Caco-2 (cell line): ENCODE results near the gene ABHD2. TPM values are rescaled to one million over a fixed set of nuclear protein-coding genes. Genes with fewer than 3 reads are reported as not detected.

ENCODE experiments used
- Bru-seq: library from RNA; stranded (reverse); fragments of 400-500 nt; gene quantifications from one replicate; lab custom pipeline; 2021; lab: Mats Ljungman, UMichigan
- BruChase-seq, 2 experiments: library from RNA; stranded (reverse); fragments of 400-500 nt; gene quantifications; one replicate each; lab custom pipeline; 2021; lab: Mats Ljungman, UMichigan
- BruUV-seq: library from RNA; stranded (reverse); fragments of 400-500 nt; replicated peaks from 2 replicates; lab custom pipeline; 2021; lab: Mats Ljungman, UMichigan
- CTCF ChIA-PET: fragments of 300-600 bp; sonication (Branson Sonifier 250); formaldehyde crosslinking; loops from one replicate; lab custom pipeline; 2022; ENCODE audit warnings: antibody characterized with exemption; lab: Charles Lee
- POLR2A ChIA-PET: fragments of 300-600 bp; sonication (Branson Sonifier 250); formaldehyde crosslinking; loops from one replicate; lab custom pipeline; 2022; ENCODE audit warnings: antibody characterized with exemption; lab: Charles Lee
- DNase-seq, 2 experiments: peaks; one replicate each; pipeline versions ENCODE4 v3.0.0 to v3.0.0-alpha.2; 2020 to 2022
- H3K27me3 ChIP-seq: replicated peaks from 2 replicates; pipeline ENCODE4 v1.6.0; 2011; ENCODE audit warnings: low read length; ENCODE audit not compliant: control insufficient read depth, insufficient read depth
- H3K36me3 ChIP-seq: 2 replicates; pipeline ENCODE4 v1.5.1; 2011; ENCODE audit warnings: low read length; ENCODE audit not compliant: control insufficient read depth, insufficient read depth
- H3K4me1 ChIP-seq: fragments of 250-450 bp; sonication (Bioruptor Pico); 2 replicates; pipeline ENCODE4 v1.5.1; 2020; ENCODE audit warnings: mild to moderate bottlenecking
- H3K4me3 ChIP-seq: 2 replicates; pipeline ENCODE4 v1.5.1; 2011; ENCODE audit warnings: low read depth, mild to moderate bottlenecking, control low read depth, low read length
- H3K9me3 ChIP-seq: fragments of 250-450 bp; sonication (Bioruptor Pico); 2 replicates; pipeline ENCODE4 v1.5.1; 2020; ENCODE audit warnings: mild to moderate bottlenecking, moderate library complexity
- H3K27ac Mint-ChIP-seq: one replicate; pipeline ENCODE4 v1.8.0; 2022; ENCODE audit warnings: mixed read lengths; ENCODE audit not compliant: unreplicated experiment
- H3K27me3 Mint-ChIP-seq: one replicate; pipeline ENCODE4 v1.8.0; 2022; ENCODE audit warnings: mixed read lengths; ENCODE audit not compliant: insufficient read depth, unreplicated experiment
- H3K36me3 Mint-ChIP-seq: one replicate; pipeline ENCODE4 v1.8.0; 2022; ENCODE audit warnings: mild to moderate bottlenecking, mixed read lengths; ENCODE audit not compliant: insufficient read depth, unreplicated experiment
- H3K4me1 Mint-ChIP-seq: one replicate; pipeline ENCODE4 v1.8.0; 2022; ENCODE audit warnings: low read depth, mixed read lengths; ENCODE audit not compliant: unreplicated experiment
- H3K4me3 Mint-ChIP-seq: one replicate; pipeline ENCODE4 v1.8.0; 2022; ENCODE audit warnings: mild to moderate bottlenecking, moderate library complexity, mixed read lengths; ENCODE audit not compliant: unreplicated experiment
- H3K9me3 Mint-ChIP-seq: one replicate; pipeline ENCODE4 v1.8.0; 2022; ENCODE audit warnings: mixed read lengths; ENCODE audit not compliant: unreplicated experiment
- intact Hi-C: fragments of 100-400 bp; cut with micrococcal nuclease; formaldehyde crosslinking; loops from one replicate; pipeline ENCODE4 v1.10.0; 2022; ENCODE audit not compliant: unreplicated experiment
- long read RNA-seq: library from polyadenylated mRNA; stranded (forward); transcript quantifications from one replicate; pipeline ENCODE4 v2.0.0, GENCODE V29; 2022
- total RNA-seq: library from RNA; stranded (reverse); gene quantifications from 2 replicates; pipeline ENCODE4 v1.2.3, GENCODE V29; 2022
- TF ChIP-seq, protein P1 (sequence below), 2 experiments: fragments of 200-600 bp in 1 of 2; IDR thresholded peaks; 1 replicate in 1 of 2; 2 replicates in 1 of 2; pipeline versions ENCODE4 v1.5.1 to v1.8.0; 2011 to 2022; ENCODE audit warnings: antibody characterized with exemption in 1 of 2, control low read depth in 1 of 2, inconsistent platforms in 1 of 2, low read depth in 1 of 2, low read length in 1 of 2, mild to moderate bottlenecking in 1 of 2, moderate library complexity in 1 of 2; ENCODE audit not compliant: insufficient read depth in 1 of 2, severe bottlenecking in 1 of 2, unreplicated experiment in 1 of 2

Gene ABHD2, protein sequence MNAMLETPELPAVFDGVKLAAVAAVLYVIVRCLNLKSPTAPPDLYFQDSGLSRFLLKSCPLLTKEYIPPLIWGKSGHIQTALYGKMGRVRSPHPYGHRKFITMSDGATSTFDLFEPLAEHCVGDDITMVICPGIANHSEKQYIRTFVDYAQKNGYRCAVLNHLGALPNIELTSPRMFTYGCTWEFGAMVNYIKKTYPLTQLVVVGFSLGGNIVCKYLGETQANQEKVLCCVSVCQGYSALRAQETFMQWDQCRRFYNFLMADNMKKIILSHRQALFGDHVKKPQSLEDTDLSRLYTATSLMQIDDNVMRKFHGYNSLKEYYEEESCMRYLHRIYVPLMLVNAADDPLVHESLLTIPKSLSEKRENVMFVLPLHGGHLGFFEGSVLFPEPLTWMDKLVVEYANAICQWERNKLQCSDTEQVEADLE
- total RNA-seq, result 56.4 and 63.0 TPM in 2 replicates
- percentile 74 among the genes with signal in this experiment for Bru-seq, nascent RNA
- percentile 70 among the genes with signal in this experiment for BruChase-seq, experiment 1, labeled RNA remaining after a 2-hour chase
- BruChase-seq, experiment 2, labeled RNA remaining after a 6-hour chase, result percentile 85 among the genes with signal in this experiment
- long read RNA-seq, full-length matches to known transcripts, result 10 of 34 reads
- long read RNA-seq, partial matches to known transcripts, result 5 of 34 reads
- long read RNA-seq, other reads (novel, unspliced or antisense), result 19 of 34 reads

GRCh38 chr15:89087830-89088604 lies at the start of gene ABHD2:
ABHD2 (plus strand) TSS chr15:89088456; CDS start chr15:89116328, 27,872 bp downstream.
- Histone ChIP-seq H3K4me3 (peak within 1 kb of the TSS; percentile 61), H3K36me3 (no peaks in the 10 kb centered on the region), H3K9me3 (no peaks in the 10 kb centered on the region), H3K4me1 (peaks cover 14% of the 10 kb centered on the region; the same call in 1 of the 2 replicates), H3K27me3 (no peaks in the 10 kb centered on the region)
- no peaks in the 10 kb centered on the region for H3K9me3 Mint-ChIP-seq
- DNase-seq, result peak; percentile 98 to 99
- intact Hi-C loops, result loop anchor here (1.0 to 2.0 kb wide), 2 partner anchors 31 to 37 kb away; no protein-coding TSS in a partner anchor
- CTCF ChIA-PET, result interaction anchor here (0.6 to 2.4 kb wide), 18 partner anchors 8 to 183 kb away, joined by 3 to 13 read pairs (median 4); no protein-coding TSS in a partner anchor
- no peaks in the 10 kb centered on the region for H3K27me3 Mint-ChIP-seq
- POLR2A ChIA-PET, result interaction anchor here (0.5 to 1.2 kb wide), 4 partner anchors 27 to 487 kb away, joined by 3 to 8 read pairs (median 5); partner anchors contain the start of gene TICRR
- BruUV-seq, result no TSS peak
- TF ChIP-seq, protein P1, sequence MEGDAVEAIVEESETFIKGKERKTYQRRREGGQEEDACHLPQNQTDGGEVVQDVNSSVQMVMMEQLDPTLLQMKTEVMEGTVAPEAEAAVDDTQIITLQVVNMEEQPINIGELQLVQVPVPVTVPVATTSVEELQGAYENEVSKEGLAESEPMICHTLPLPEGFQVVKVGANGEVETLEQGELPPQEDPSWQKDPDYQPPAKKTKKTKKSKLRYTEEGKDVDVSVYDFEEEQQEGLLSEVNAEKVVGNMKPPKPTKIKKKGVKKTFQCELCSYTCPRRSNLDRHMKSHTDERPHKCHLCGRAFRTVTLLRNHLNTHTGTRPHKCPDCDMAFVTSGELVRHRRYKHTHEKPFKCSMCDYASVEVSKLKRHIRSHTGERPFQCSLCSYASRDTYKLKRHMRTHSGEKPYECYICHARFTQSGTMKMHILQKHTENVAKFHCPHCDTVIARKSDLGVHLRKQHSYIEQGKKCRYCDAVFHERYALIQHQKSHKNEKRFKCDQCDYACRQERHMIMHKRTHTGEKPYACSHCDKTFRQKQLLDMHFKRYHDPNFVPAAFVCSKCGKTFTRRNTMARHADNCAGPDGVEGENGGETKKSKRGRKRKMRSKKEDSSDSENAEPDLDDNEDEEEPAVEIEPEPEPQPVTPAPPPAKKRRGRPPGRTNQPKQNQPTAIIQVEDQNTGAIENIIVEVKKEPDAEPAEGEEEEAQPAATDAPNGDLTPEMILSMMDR (IDR thresholded peaks at IDR 0.05; ENCODE audit: insufficient read depth in 1 of 2, low read depth in 1 of 2, low read length in 1 of 2, severe bottlenecking in 1 of 2, unreplicated experiment in 1 of 2), result no peak
- no peak within 1 kb of the TSS for H3K4me3 Mint-ChIP-seq
- no peaks in the 10 kb centered on the region for H3K36me3 Mint-ChIP-seq
- H3K27ac Mint-ChIP-seq, result no peak within 1 kb of the TSS
- peaks cover 8% of the 10 kb centered on the region for H3K4me1 Mint-ChIP-seq

DNA sequence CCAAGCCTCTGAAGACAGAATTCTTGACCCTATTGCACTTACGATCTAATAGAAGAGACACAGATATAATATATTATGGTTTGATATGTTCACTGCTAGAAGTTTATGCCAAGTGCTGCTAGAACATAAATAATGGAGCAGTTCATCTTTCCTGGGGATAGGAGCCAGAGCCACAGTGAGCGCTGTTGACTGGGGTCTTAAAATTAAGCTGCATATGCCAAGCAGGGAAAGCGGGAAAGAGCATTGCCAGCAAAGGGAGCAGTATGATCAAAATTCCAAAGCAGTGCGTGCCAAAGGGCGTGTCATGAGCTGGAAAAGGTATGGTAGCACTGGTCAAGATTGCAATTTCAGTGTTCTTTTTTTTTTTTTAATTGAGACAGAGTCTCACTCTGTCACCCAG lies 49.1 kb upstream of the ABHD2 start:
- Histone ChIP-seq H3K4me3 (no peak overlapping the region), H3K9me3 (no peaks in the 10 kb centered on the region), H3K27me3 (no peaks in the 10 kb centered on the region), H3K4me1 (no peaks in the 10 kb centered on the region), H3K36me3 (no peaks in the 10 kb centered on the region)
- H3K4me3 Mint-ChIP-seq, result no peak overlapping the region
- ChIA-PET POLR2A (no interaction called here), CTCF (interaction anchor here (0.9 kb wide), 1 partner anchor 161 kb away, joined by 4 read pairs; no protein-coding TSS in a partner anchor)
- no peak for DNase-seq
- no peaks in the 10 kb centered on the region for H3K4me1 Mint-ChIP-seq
- no peak overlapping the region for H3K27ac Mint-ChIP-seq
- H3K9me3 Mint-ChIP-seq, result no peaks in the 10 kb centered on the region
- intact Hi-C loops, result no loop called here
- TF ChIP-seq, protein P1 (IDR thresholded peaks at IDR 0.05; ENCODE audit: insufficient read depth in 1 of 2, low read depth in 1 of 2, low read length in 1 of 2, severe bottlenecking in 1 of 2, unreplicated experiment in 1 of 2), result no peak
- BruUV-seq, result no TSS peak
- no peaks in the 10 kb centered on the region for H3K36me3 Mint-ChIP-seq
- peaks cover 7% of the 10 kb centered on the region for H3K27me3 Mint-ChIP-seq
